ENCODE data around the gene PRKCQ. TPM values are rescaled to one million over a fixed set of nuclear protein-coding genes. Genes with fewer than 3 reads are reported as not detected.

Gene PRKCQ
- total and polyA plus RNA-seq, 7 experiments from 2014 or later, result 44.3 to 74.5 (median 65.8) TPM

- no peaks in the 10 kb centered on the region for H3K27me3 Mint-ChIP-seq
Observed at GRCh38 chr10:6601246-6601805, 21.2 kb upstream of the PRKCQ start.

DNA sequence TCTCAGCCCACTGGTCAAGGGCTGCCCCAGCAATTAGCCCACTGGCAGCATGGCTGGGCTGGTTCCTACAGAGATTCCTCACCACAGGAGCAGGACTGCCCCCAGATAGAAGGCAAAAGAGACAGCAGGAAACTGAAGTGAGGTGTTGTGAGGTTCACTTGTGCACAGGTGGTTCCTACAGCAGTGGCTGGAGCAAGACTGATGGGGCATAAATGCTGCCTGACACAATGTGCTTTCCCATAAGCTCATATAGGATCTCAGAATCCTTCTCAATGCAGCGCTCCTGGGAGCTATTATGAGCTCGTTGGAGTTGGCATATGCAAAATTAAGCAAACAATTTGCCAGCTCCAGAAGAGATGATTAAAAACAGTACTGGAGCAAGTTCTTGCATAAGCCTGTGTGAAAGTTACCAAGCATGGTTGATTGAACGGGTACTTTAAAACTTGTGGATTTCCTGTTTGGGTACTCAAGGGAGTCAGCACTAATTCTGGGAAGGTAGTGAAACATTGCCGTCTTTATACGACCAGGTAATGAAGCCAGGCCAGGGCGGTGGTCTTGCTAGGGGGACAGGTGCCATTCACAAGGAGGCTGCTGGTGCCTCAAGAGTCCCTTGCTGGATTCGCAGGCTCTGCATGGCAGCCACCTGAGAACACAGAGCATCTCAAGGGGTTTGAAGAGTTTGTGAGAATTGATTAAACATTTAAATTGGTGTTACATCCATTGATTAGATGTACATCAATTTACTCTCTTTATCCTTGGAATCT is 20.3 kb upstream of the PRKCQ start:
- POLR2A ChIA-PET, result interaction anchor here (0.9 to 16.1 kb wide), 12 partner anchors 9 to 76 kb away, joined by 3 to 378 read pairs (median 4); partner anchors contain the start of gene PRKCQ
- no peaks in the 10 kb centered on the region for H3K27me3 Mint-ChIP-seq
- H3K36me3 ChIP-seq (ENCODE audit: control insufficient read depth in 2 of 3, insufficient read depth in 3 of 3, low read length in 3 of 3), result peaks cover 0 to 5% (median 0%) of the 10 kb centered on the region in 3 experiments
- CTCF ChIA-PET, result interaction anchor here (0.8 to 13.4 kb wide), 17 partner anchors 7 to 155 kb away, joined by 3 to 206 read pairs (median 5); partner anchors contain the start of gene PRKCQ
- DNase-seq (peak in 1 of 9 donors; percentile 32), ATAC-seq (peak; percentile 24)
- peaks cover 17 to 65% of the 10 kb centered on the region in 2 donors for H3K4me1 ChIP-seq (ENCODE audit: control insufficient read depth in 2 of 2, insufficient read depth in 2 of 2, low read length in 2 of 2)
- peak overlapping the region; percentile 59 to 86 (median 74) for H3K4me3 Mint-ChIP-seq
- no peaks in the 10 kb centered on the region for H3K27me3 ChIP-seq (ENCODE audit: control insufficient read depth in 2 of 2, insufficient read depth in 2 of 2, low read length in 2 of 2)
- peak overlapping the region; percentile 31 for H3K4me3 ChIP-seq (ENCODE audit: low read length)
- no peaks in the 10 kb centered on the region for H3K9me3 ChIP-seq (ENCODE audit: control insufficient read depth in 2 of 3, low read length in 3 of 3)
- peaks cover 35 to 97% (median 88%) of the 10 kb centered on the region in 7 donors for H3K4me1 Mint-ChIP-seq
- peaks cover 0 to 4% (median 0%) of the 10 kb centered on the region in 11 donors for H3K9me3 Mint-ChIP-seq
- intact Hi-C loops (cut with micrococcal nuclease), result loop anchor here in 1 of 2 donors (1.0 to 2.0 kb wide), 2 partner anchors 8 to 58 kb away; no protein-coding TSS in a partner anchor
- H3K27ac ChIP-seq (ENCODE audit: low read depth, low read length), result peak overlapping the region; percentile 50
- peak overlapping the region; percentile 88 to 100 (median 94) for H3K27ac Mint-ChIP-seq
- peaks cover 0 to 57% (median 22%) of the 10 kb centered on the region in 5 donors for H3K36me3 Mint-ChIP-seq

More at GRCh38 chr10:6601246-6601805, 21.2 kb upstream of the PRKCQ start:
- H3K4me1 Mint-ChIP-seq, result peaks cover 37 to 94% (median 86%) of the 10 kb centered on the region in 7 donors
- H3K27ac Mint-ChIP-seq, result peak overlapping the region; percentile 60 to 100 (median 96)
- POLR2A ChIA-PET, result interaction anchor here (0.6 to 16.1 kb wide), 15 partner anchors 9 to 133 kb away, joined by 3 to 378 read pairs (median 3); partner anchors contain the start of gene PRKCQ
- Histone ChIP-seq H3K27ac (ENCODE audit: low read depth, low read length) (peak overlapping the region; percentile 63), H3K9me3 (ENCODE audit: control insufficient read depth in 2 of 3, low read length in 3 of 3) (no peaks in the 10 kb centered on the region), H3K4me3 (ENCODE audit: low read length) (no peak overlapping the region), H3K4me1 (ENCODE audit: control insufficient read depth in 2 of 2, insufficient read depth in 2 of 2, low read length in 2 of 2) (peaks cover 17 to 56% of the 10 kb centered on the region in 2 donors), H3K36me3 (ENCODE audit: control insufficient read depth in 2 of 3, insufficient read depth in 3 of 3, low read length in 3 of 3) (peaks cover 0 to 5% (median 0%) of the 10 kb centered on the region in 3 experiments), H3K27me3 (ENCODE audit: control insufficient read depth in 2 of 2, insufficient read depth in 2 of 2, low read length in 2 of 2) (no peaks in the 10 kb centered on the region)
- intact Hi-C loops (cut with micrococcal nuclease), result loop anchor here (1.0 to 2.0 kb wide), 9 partner anchors 21 to 184 kb away; partner anchors contain the start of gene PRKCQ (in 2 of the 2)
- ATAC-seq, result peak; percentile 65
- peaks cover 0 to 57% (median 26%) of the 10 kb centered on the region in 5 donors for H3K36me3 Mint-ChIP-seq
- peak overlapping the region; percentile 52 to 86 (median 67) for H3K4me3 Mint-ChIP-seq
- CTCF ChIA-PET, result interaction anchor here (0.6 to 13.4 kb wide), 24 partner anchors 8 to 162 kb away, joined by 3 to 206 read pairs (median 4); partner anchors contain the start of gene PRKCQ
- DNase-seq, result peak in 6 of 9 donors; percentile 62 to 71 (median 65)
- peaks cover 0 to 4% (median 0%) of the 10 kb centered on the region in 11 donors for H3K9me3 Mint-ChIP-seq

DNA sequence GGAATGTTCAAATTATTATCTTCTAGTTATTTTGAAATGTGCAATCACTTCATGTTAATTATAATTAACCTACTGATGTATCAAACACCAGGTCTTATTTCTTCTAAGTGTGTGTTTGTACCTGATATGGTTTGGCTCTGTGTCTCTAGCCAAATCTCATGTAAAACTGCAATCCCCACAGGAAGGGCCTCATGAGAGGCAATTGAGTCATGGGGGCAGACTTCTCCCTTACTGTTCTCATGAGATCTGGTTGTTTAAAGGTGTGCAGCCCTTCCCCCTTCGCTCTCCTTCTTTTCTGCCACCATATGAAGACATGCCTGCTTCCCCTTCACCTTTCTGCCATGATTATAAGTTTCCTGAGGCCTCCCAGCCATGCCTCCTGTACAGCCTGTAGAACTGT is 18.6 kb upstream of the PRKCQ start:
- Mint-ChIP-seq H3K36me3 (peaks cover 0 to 53% (median 11%) of the 10 kb centered on the region in 5 donors), H3K4me1 (peaks cover 41 to 98% (median 94%) of the 10 kb centered on the region in 7 donors), H3K27ac (peak overlapping the region; percentile 88 to 100 (median 94)), H3K4me3 (peak overlapping the region in 8 of 10 donors; percentile 3 to 72 (median 63)), H3K27me3 (no peaks in the 10 kb centered on the region), H3K9me3 (peaks cover 0 to 4% (median 0%) of the 10 kb centered on the region in 11 donors)
- intact Hi-C loops (cut with micrococcal nuclease), result loop anchor here in 1 of 2 donors (10.0 kb wide), 1 partner anchor 254 kb away; no protein-coding TSS in a partner anchor
- Histone ChIP-seq H3K36me3 (ENCODE audit: control insufficient read depth in 2 of 3, insufficient read depth in 3 of 3, low read length in 3 of 3) (no peaks in the 10 kb centered on the region), H3K27ac (ENCODE audit: low read depth, low read length) (peak overlapping the region; percentile 50), H3K9me3 (ENCODE audit: control insufficient read depth in 2 of 3, low read length in 3 of 3) (no peaks in the 10 kb centered on the region), H3K4me1 (ENCODE audit: control insufficient read depth in 2 of 2, insufficient read depth in 2 of 2, low read length in 2 of 2) (peaks cover 17 to 81% of the 10 kb centered on the region in 2 donors), H3K27me3 (ENCODE audit: control insufficient read depth in 2 of 2, insufficient read depth in 2 of 2, low read length in 2 of 2) (no peaks in the 10 kb centered on the region), H3K4me3 (ENCODE audit: low read length) (no peak overlapping the region)
- POLR2A ChIA-PET, result interaction anchor here (0.9 to 16.1 kb wide), 5 partner anchors 9 to 136 kb away, joined by 3 to 378 read pairs (median 10); partner anchors contain the start of gene PRKCQ
- CTCF ChIA-PET, result interaction anchor here (1.6 to 13.4 kb wide), 2 partner anchors 9 to 18 kb away, joined by 5 to 206 read pairs; partner anchors contain the start of gene PRKCQ
- no peak for DNase-seq
- no peak for ATAC-seq

- H3K4me1 ChIP-seq (ENCODE audit: control insufficient read depth in 2 of 2, insufficient read depth in 2 of 2, low read length in 2 of 2), result peaks cover 25 to 92% of the 10 kb centered on the region in 2 donors
- Mint-ChIP-seq H3K4me3 (peak overlapping the region; percentile 23 to 77 (median 54)), H3K36me3 (peaks cover 0 to 61% (median 11%) of the 10 kb centered on the region in 5 donors), H3K27me3 (no peaks in the 10 kb centered on the region), H3K27ac (peak overlapping the region; percentile 66 to 99 (median 92)), H3K9me3 (peaks cover 0 to 4% (median 0%) of the 10 kb centered on the region in 11 donors), H3K4me1 (peaks cover 53 to 100% (median 97%) of the 10 kb centered on the region in 7 donors)
- ChIA-PET POLR2A (interaction anchor here (0.7 to 16.1 kb wide), 6 partner anchors 9 to 435 kb away, joined by 3 to 378 read pairs (median 6); partner anchors contain the start of gene PRKCQ), CTCF (interaction anchor here (1.3 to 13.4 kb wide), 3 partner anchors 17 to 81 kb away, joined by 4 to 206 read pairs (median 4); partner anchors contain the start of gene PRKCQ)
- H3K9me3 ChIP-seq (ENCODE audit: control insufficient read depth in 2 of 3, low read length in 3 of 3), result no peaks in the 10 kb centered on the region
- H3K4me3 ChIP-seq (ENCODE audit: low read length), result no peak overlapping the region
- peak in 5 of 9 donors; percentile 51 to 75 (median 68) for DNase-seq
- peak overlapping the region; percentile 94 for H3K27ac ChIP-seq (ENCODE audit: low read depth, low read length)
- H3K36me3 ChIP-seq (ENCODE audit: control insufficient read depth in 2 of 3, insufficient read depth in 3 of 3, low read length in 3 of 3), result no peaks in the 10 kb centered on the region
- H3K27me3 ChIP-seq (ENCODE audit: control insufficient read depth in 2 of 2, insufficient read depth in 2 of 2, low read length in 2 of 2), result no peaks in the 10 kb centered on the region
- peak; percentile 71 for ATAC-seq
- intact Hi-C loops (cut with micrococcal nuclease), result loop anchor here in 1 of 2 donors (10.0 kb wide), 1 partner anchor 253 kb away; no protein-coding TSS in a partner anchor
Observed at GRCh38 chr10:6597478-6597877, 17.4 kb upstream of the PRKCQ start.

- Mint-ChIP-seq H3K4me1 (peaks cover 49 to 100% (median 97%) of the 10 kb centered on the region in 7 donors), H3K36me3 (peaks cover under 1 to 70% (median 12%) of the 10 kb centered on the region in 5 donors), H3K27ac (peak overlapping the region; percentile 82 to 99 (median 96)), H3K4me3 (peak overlapping the region; percentile 29 to 92 (median 75)), H3K27me3 (no peaks in the 10 kb centered on the region), H3K9me3 (peaks cover 0 to 4% (median 0%) of the 10 kb centered on the region in 11 donors)
- H3K27ac ChIP-seq (ENCODE audit: low read depth, low read length), result peak overlapping the region; percentile 94
- ChIA-PET POLR2A (interaction anchor here (0.6 to 16.1 kb wide), 8 partner anchors 8 to 186 kb away, joined by 3 to 378 read pairs (median 5); partner anchors contain the start of gene PRKCQ), CTCF (interaction anchor here (1.4 to 13.4 kb wide), 2 partner anchors 9 to 15 kb away, joined by 5 to 206 read pairs; partner anchors contain the start of gene PRKCQ)
- DNase-seq (peak in 3 of 9 donors; percentile 35 to 52 (median 50)), ATAC-seq (peak; percentile 10)
- H3K36me3 ChIP-seq (ENCODE audit: control insufficient read depth in 2 of 3, insufficient read depth in 3 of 3, low read length in 3 of 3), result no peaks in the 10 kb centered on the region
- intact Hi-C loops (cut with micrococcal nuclease), result loop anchor here in 1 of 2 donors (10.0 kb wide), 1 partner anchor 251 kb away; no protein-coding TSS in a partner anchor
- no peaks in the 10 kb centered on the region for H3K27me3 ChIP-seq (ENCODE audit: control insufficient read depth in 2 of 2, insufficient read depth in 2 of 2, low read length in 2 of 2)
- peaks cover 34 to 93% of the 10 kb centered on the region in 2 donors for H3K4me1 ChIP-seq (ENCODE audit: control insufficient read depth in 2 of 2, insufficient read depth in 2 of 2, low read length in 2 of 2)
- H3K9me3 ChIP-seq (ENCODE audit: control insufficient read depth in 2 of 3, low read length in 3 of 3), result no peaks in the 10 kb centered on the region
- peak overlapping the region; percentile 26 for H3K4me3 ChIP-seq (ENCODE audit: low read length)
Observed at GRCh38 chr10:6595499-6595898, 15.4 kb upstream of the PRKCQ start.

Data from naive thymus-derived CD4-positive, alpha-beta T cell (primary cell).